GM10847 (cell line): ENCODE data around the gene ZNF367.

ENCODE experiments used
- POLR2A ChIP-seq: IDR thresholded peaks from 2 replicates; pipeline ENCODE4 v1.6.1; 2011; ENCODE audit not compliant: insufficient read length; ENCODE audit errors: extremely low read depth

Gene ZNF367

DNA sequence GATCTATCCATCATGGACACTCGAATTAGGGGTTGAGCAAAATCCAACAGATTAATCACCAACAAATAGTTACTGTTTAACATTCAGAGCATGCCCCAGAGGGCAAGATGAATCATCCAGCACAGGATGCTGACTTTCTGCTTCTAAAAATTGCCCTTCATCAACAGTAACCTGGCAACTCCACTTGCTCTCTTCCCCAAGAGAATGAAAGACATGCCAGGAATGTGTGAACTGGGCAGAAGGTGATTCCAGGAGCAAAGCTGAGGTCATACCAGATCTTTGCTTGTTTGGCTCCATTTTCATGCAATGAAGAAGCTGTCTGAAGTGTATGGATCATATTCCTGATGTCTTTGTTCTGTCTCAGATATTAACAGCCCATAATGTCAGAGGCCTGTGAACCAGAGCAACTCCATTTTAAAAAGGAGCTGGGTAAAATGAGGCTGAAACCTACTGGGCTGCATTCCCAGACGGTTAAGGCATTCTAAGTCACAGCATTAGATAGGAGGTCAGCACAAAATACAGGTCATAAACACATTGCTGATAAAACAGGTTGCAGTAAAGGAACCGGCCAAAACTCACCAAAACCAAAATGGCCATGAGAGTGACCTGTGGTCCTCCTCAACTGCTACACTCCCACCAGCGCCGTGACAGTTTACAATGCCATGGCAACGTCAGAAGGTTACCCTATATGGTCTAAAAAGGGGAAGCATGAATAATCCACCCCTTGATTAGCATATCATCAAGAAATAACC, 2.5 kb upstream of the ZNF367 start:
- TF ChIP-seq POLR2A = no peak

DNA sequence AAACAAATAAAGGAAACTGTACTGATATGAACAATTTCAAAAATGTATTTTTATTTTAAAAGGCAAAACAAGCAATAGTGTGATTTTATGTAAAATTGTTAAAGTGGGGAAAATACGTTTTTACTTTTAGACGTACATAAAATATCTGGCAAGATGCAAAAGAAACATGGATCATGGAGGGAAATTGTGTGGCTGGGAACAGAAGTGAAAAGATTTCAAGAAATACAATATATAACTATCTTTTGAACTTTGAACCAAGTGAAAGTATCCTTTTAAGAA, 1.5 kb upstream of the ZNF367 start:
- no peak for TF ChIP-seq POLR2A

DNA sequence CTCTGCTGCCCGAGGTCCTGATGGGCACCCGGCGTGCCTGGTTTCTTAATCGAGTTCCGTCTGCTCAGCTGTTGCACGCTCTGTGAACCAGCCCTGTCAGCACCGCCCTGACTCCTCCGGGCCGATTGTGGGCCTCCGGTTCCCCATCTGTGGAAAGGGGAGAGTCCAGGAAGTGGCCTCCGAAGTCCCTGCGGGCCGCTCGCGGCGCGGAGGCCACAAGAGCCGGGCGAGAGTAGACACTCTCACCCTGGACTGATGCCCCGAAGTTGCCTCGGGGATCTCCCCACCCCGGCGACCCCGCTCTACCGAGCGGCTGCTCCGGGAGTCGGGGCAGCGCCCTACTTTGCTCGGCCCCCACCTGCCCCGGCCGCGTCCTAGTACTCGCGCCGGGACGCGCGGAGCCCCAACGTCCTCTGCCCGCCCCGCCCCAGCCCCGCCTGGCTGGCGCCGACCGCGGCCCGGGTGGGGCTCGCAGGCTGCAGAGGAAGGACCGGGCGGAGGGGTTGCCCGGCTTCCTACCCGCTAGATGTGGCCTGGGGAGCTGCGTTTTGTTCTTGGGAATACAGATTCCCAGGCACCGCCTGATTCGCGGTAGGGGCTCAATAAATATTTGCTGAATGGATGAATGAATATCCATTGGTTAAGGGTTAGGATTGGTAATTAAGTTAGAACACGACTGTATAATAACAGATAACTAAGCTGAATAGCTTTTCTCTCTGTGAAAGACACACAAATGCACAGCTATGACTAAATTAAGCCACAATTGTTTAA, 935 bp upstream of the ZNF367 start:
- TF ChIP-seq POLR2A = peak; percentile 56

DNA sequence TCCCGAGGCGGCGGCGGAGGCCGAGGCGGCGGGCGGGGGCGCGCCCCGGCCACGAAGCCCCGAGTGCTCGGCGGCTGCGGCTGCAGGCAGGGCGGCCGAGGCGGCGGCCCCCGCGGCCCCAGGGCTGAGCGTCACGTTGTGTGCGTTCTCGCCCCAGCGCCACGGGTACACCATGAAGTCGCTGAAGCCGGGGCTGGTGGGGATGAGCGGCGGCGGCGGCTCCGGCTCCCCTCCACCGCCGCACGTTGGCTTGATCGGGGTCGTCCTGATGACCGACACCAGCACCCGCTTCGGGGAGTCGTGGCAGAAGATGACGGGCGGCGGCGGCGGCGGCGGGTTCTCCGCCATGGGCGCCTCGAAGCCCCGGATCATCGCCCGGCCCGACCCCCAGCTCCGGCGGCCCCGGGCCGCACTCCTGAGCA, 498 bp downstream of the ZNF367 start:
- TF ChIP-seq POLR2A = no peak

DNA sequence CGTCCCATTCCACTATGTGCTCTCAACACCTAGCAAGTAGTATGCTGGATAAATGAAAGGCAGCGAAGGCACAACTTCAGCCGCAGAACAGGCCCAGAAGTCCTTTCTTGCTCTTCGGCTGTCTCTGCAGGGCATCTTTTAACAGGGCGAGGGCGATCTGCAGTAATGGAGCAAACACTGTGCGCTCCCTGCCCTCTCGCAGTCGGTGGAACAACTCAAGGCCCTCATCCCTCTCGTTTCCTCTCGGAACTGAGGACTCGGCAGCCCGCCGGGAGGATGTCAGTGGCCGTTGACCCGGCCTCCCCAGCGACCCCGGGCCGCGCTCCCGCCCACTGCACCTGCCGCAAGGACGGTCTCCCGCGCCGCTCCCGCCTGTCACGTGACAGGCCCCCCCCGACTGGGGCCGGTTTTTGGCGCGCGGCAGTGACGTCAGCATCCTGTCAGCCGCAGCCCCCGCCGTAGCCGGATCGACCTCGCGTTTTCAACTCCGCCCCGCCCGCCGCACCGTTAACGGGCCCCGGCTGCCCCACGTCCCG, 1.1 kb downstream of the ZNF367 start:
- peak; percentile 43 for TF ChIP-seq POLR2A

DNA sequence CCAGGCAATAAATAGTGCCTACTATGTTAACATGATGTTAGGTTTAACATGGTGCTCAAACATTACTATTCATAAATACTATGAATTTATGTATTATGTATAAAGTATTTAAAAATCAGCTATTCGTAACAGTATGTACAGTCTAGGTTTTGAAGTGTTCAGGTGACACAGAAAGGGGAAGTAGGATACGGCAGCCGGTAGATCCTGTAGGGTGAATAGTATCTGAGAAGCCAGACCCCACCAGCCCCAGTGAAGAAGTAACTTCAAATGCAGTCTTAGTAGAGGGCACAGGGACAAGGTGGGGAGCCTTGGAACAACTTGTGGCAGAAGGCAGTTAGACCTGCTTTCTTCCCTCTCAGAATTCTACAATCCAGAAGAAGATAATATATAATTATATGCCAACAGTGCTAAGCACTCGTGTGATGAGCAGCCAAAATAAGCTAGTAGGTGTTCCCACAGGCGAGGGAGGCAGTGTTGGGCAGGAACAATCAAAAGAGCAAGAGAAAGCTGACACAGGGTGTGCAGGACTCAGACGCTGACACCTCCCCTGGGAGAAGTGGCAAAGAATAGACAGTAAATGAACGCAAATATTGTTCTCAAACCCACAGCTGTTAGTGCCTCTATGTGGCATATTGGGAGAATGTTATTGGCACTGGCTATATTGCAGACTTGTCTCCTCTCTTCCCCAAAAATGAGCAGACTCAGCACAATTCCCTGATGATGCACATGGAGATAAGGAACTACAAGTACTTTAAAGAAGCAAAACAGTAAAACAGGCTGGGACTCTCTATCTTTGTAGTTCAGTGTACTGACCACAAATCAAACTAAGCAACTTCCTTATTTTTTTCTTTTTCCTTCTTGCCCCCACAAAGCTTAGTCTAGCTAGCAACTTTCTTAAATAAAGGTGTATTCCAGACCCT, 4.6 kb downstream of the ZNF367 start:
- no peak for TF ChIP-seq POLR2A

DNA sequence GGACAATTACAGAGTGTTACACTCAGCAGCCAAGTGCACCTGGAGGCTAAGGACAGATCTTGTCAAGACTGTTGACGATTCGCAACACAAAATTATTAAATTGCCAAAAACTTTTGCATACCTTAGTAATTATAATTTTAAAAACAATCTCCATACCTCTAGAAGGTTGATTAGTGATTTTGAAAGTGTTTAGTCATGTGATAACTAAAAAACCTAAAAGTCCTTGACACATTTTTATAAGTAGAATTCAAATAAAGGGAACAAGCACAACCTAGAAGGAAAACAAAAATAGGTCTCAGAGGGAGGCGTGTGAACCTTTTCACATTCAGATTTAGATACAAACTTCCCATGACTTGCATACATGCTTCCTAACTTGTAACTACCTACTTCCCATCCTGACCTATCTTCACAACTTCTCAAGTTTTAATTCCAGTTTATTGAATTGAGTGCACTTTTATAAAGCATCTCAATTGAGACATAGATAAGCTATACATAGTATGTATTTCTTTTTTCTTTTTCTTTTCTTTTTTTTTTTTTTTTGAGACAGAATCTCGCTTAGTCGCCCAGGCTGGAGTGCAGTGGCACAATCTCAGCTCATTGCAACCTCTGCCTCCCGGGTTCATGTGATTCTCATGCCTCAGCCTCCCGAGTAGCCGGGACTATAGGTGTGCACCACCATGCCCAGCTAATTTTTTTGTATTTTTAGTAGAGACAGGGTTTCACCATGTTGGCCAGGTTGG, 5.8 kb downstream of the ZNF367 start:
- no peak for TF ChIP-seq POLR2A

DNA sequence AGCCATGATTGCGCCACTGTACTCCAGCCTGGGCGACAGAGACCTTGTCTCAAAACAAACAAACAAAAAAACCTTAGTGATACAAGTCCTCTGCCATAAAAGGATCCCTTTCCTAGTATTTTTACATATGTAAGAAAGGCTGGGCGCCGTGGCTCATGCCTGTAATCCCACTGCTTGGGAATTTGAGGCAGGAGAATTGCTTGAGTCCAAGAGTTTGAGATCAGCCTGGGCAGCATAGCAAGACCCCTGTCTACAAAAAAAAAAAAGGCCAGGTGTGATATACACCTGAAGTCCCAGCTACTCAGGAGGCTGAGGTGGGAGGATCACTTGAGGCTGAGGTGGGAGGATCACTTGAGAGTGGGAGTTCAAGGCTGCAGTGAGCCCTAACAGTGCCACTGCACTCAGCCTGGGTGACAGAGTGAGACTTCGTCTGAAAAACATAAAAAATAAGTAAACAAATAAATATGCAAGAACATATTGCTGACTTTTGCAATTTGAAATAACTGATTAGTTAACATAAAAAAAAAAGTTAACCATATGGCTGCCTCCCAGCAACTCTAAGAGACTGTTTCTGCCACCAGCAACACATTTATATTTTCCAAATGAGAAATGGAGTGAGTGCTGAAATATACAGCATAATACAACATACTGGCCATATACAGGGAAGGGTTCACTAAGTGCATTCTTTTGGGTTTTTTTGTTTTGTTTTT, 6.9 kb downstream of the ZNF367 start:
- no peak for TF ChIP-seq POLR2A

DNA sequence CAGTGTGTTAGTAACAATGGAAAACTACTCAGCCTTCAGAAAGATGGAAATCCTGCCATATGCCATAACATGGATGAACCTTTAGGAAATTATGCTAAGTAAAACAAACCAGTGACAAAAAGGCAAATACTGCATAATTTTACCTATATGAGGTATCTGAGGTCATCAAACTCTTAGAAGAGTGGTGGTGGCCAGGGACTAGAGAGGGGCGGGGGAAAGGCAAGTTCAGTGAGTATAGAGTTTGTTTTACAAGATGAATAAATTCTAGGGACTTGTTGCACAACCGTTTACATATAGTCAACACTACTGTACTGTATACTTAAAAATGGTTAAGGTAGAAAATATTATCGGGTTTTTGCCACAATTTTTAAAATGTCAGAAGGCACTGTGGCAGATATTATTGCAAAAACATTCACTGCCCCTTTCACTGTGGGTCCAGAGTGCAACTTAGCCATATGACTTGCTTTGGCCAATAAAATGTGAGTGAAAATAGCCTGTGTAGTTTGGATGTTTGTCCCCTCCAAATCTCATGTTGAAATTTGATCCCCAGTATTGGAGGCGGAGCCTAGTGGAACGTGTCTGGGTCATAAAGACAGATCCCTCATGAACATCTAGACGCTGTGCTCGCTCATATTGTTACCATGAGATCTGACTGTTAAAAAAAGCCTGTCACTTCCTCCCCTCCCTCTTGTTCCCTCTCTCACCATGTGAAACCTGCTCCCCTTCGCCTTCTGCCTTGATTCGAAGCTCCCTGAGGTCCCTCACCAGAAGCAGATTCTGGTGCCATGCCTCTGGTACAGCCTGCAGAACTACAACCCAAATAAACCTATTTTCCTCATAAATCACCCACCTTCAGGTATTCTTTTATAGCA, 9.5 kb downstream of the ZNF367 start:
- TF ChIP-seq POLR2A = no peak

DNA sequence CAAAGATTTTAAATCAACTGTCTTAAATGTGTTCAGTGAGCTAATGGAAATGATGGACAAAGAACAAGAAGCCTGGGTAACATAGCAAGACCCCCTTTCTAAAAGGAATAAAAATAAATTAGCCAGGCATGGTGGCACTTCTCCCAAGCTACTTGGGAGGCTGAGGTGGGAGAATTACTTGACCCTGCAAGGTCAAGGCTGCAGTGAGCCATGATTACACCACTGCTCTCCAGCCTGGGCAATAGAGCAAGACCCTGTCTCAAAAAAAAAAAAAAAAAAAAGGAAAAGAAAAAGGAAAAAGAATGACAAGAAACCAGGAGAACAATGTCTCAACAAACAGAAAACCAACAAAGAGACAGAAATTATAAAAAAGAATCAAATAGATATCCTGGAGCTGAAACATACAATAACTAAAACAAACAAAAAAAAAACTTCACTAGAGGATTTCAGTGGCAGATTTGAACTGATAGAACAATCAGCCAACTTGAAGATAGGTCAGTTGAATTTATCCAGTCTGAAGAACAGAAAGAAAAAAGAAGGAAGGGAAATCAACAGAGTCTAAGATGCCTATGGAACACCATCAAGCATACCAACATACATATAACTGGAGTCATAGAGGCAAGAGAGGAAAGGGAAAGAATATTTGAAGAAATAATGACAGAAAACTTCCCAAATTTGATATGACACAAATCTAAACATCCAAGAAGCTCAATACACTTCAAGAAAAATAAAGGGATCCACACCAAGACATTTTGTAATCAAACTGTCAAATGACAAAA, 17.8 kb downstream of the ZNF367 start:
- no peak for TF ChIP-seq POLR2A

DNA sequence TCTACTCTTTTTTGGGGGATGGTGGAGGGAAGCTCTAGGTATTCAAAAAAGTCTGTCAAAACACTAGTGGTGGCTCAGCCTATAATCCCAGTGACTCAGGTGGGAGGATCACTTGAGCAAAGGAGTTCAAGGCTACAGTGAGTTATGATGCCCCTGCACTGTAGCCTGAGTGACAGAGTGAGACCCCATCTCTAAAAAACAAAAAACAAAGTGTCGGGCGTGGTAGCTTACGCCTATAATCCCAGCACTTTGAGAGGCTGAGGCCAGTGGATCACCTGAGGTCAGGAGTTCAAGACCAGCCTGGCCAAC, 18.9 kb downstream of the ZNF367 start:
- TF ChIP-seq POLR2A = no peak

DNA sequence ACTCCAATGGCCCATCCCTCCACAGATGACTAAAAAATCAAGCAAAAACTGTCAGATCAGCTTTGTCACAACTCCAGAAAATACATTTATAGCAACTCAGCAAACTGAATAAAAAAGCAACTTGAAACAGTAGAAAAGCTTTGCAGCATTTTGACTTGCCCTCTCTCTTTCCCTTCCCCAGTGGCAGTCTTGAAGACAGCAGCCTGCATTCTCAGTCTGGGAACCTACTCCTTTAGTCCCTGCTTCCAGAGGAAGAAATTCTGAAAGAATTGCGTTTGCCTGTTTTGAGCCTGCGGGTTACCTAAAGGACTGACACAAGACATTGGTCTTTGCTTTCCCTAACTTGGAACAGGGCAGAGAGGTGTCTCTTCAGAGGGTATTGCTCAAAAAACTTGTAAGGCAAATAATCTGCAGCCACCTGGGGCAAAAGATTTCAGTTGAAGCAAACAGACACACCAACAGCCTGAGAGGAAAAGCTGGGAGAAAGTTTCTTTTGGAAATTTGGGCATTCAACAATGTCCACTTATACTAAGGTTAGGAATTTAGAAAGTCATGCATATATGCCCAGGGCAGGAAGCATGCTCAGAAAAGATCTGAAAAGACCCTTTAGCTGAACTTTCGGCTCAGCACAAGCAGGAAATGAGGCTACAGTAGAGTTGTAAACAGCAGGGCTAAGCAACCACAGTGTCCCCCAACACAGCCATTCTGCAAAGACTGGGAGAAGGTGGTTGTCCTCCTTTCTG, 19.4 kb downstream of the ZNF367 start:
- TF ChIP-seq POLR2A = no peak

DNA sequence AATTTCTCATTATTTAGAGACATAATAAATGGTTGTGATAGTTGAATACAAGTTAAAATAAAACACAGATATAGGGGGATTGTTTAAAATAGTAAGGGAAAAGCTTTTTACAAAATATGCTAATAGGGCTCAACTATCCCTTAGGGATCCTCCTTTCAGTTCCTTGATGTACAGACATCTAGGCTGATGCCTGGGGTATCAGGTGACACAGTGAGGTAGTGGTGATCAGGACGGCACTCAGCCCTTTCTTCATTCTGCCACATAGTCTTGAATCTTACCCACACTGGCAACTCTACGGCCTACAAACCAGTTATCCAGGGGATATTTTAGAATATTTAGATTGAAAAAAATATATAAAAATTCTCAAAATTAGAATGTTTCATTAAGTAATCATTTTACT, 22.2 kb downstream of the ZNF367 start:
- no peak for TF ChIP-seq POLR2A
